ENCODE data around the gene ATP6V1B1.

ATP6V1B1 gene

DNA sequence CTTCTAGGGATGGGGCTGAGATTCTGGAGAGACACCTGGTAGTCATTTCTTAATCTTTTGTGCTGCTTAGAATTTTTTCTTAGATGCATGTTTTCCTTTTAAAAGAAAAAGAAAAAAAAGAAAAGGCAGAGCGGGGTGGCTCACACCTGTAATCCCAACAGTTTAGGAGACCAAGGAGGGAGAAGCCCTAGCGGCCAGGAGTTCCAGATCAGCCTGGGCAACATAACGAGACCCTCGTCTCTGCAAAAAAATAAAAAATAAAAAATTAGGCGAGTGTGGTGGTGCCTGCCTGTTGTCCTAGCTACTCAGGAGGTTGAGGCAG is 46.0 kb upstream of the ATP6V1B1 start:
- ATAC-seq: no peak
- TF ChIP-seq, protein P1, sequence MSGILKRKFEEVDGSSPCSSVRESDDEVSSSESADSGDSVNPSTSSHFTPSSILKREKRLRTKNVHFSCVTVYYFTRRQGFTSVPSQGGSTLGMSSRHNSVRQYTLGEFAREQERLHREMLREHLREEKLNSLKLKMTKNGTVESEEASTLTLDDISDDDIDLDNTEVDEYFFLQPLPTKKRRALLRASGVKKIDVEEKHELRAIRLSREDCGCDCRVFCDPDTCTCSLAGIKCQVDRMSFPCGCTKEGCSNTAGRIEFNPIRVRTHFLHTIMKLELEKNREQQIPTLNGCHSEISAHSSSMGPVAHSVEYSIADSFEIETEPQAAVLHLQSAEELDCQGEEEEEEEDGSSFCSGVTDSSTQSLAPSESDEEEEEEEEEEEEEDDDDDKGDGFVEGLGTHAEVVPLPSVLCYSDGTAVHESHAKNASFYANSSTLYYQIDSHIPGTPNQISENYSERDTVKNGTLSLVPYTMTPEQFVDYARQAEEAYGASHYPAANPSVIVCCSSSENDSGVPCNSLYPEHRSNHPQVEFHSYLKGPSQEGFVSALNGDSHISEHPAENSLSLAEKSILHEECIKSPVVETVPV (CRISPR knock-in tag; IDR thresholded peaks at IDR 0.05): no peak
- TF ChIP-seq ZNF70 (CRISPR knock-in tag; IDR thresholded peaks at IDR 0.05) (no peak), ISL1 (CRISPR knock-in tag; IDR thresholded peaks at IDR 0.05) (no peak), ESRRG (CRISPR knock-in tag; IDR thresholded peaks at IDR 0.05) (no peak), ZC3H10 (CRISPR knock-in tag; IDR thresholded peaks at IDR 0.05) (no peak), CSDC2 (CRISPR knock-in tag; IDR thresholded peaks at IDR 0.05) (no peak)
- TF ChIP-seq, protein P2, sequence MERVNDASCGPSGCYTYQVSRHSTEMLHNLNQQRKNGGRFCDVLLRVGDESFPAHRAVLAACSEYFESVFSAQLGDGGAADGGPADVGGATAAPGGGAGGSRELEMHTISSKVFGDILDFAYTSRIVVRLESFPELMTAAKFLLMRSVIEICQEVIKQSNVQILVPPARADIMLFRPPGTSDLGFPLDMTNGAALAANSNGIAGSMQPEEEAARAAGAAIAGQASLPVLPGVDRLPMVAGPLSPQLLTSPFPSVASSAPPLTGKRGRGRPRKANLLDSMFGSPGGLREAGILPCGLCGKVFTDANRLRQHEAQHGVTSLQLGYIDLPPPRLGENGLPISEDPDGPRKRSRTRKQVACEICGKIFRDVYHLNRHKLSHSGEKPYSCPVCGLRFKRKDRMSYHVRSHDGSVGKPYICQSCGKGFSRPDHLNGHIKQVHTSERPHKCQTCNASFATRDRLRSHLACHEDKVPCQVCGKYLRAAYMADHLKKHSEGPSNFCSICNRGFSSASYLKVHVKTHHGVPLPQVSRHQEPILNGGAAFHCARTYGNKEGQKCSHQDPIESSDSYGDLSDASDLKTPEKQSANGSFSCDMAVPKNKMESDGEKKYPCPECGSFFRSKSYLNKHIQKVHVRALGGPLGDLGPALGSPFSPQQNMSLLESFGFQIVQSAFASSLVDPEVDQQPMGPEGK (CRISPR knock-in tag; IDR thresholded peaks at IDR 0.05; ENCODE audit: borderline replicate concordance): no peak
- TF ChIP-seq, protein P3, sequence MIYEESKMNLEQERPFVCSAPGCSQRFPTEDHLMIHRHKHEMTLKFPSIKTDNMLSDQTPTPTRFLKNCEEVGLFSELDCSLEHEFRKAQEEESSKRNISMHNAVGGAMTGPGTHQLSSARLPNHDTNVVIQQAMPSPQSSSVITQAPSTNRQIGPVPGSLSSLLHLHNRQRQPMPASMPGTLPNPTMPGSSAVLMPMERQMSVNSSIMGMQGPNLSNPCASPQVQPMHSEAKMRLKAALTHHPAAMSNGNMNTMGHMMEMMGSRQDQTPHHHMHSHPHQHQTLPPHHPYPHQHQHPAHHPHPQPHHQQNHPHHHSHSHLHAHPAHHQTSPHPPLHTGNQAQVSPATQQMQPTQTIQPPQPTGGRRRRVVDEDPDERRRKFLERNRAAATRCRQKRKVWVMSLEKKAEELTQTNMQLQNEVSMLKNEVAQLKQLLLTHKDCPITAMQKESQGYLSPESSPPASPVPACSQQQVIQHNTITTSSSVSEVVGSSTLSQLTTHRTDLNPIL (CRISPR knock-in tag; IDR thresholded peaks at IDR 0.05; ENCODE audit: low read depth): no peak
- TF ChIP-seq, protein P4, sequence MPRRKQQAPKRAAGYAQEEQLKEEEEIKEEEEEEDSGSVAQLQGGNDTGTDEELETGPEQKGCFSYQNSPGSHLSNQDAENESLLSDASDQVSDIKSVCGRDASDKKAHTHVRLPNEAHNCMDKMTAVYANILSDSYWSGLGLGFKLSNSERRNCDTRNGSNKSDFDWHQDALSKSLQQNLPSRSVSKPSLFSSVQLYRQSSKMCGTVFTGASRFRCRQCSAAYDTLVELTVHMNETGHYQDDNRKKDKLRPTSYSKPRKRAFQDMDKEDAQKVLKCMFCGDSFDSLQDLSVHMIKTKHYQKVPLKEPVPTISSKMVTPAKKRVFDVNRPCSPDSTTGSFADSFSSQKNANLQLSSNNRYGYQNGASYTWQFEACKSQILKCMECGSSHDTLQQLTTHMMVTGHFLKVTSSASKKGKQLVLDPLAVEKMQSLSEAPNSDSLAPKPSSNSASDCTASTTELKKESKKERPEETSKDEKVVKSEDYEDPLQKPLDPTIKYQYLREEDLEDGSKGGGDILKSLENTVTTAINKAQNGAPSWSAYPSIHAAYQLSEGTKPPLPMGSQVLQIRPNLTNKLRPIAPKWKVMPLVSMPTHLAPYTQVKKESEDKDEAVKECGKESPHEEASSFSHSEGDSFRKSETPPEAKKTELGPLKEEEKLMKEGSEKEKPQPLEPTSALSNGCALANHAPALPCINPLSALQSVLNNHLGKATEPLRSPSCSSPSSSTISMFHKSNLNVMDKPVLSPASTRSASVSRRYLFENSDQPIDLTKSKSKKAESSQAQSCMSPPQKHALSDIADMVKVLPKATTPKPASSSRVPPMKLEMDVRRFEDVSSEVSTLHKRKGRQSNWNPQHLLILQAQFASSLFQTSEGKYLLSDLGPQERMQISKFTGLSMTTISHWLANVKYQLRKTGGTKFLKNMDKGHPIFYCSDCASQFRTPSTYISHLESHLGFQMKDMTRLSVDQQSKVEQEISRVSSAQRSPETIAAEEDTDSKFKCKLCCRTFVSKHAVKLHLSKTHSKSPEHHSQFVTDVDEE (CRISPR knock-in tag; IDR thresholded peaks at IDR 0.05): no peak
- TF ChIP-seq, protein P5, sequence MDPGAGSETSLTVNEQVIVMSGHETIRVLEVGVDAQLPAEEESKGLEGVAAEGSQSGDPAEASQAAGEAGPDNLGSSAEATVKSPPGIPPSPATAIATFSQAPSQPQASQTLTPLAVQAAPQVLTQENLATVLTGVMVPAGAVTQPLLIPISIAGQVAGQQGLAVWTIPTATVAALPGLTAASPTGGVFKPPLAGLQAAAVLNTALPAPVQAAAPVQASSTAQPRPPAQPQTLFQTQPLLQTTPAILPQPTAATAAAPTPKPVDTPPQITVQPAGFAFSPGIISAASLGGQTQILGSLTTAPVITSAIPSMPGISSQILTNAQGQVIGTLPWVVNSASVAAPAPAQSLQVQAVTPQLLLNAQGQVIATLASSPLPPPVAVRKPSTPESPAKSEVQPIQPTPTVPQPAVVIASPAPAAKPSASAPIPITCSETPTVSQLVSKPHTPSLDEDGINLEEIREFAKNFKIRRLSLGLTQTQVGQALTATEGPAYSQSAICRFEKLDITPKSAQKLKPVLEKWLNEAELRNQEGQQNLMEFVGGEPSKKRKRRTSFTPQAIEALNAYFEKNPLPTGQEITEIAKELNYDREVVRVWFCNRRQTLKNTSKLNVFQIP (CRISPR knock-in tag; IDR thresholded peaks at IDR 0.05; ENCODE audit: borderline replicate concordance, low read depth): no peak

DNA sequence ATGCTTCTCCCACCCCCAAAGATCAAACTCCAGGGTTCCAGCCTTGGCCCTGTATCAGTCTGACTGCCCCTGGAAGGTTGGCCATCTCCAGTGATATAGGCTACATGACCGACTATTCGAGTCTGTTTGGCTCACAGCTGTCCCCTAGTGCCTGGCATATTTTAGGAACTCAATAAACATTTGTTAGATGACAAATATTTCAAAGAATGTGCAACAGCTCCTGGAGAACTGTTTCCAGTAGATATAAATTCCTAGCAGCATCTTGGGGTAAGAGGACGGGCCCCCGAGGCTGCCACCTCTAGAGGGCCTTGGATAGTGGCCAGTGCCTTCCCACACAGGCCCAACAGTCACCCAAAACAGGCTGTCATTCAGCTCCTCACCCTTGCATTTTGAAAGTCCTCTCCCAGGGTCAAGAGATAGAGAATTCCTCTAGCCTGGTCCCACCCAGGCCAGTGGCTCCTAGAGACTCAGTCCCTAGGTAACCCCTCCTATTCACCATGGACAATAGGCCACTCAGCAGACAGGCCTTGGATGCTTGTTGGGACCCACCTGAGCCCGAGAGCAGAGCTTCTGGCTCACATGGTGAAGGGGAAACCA is 45.1 kb upstream of the ATP6V1B1 start:
- peak; percentile 26; the same call in 1 of the 3 replicates for ATAC-seq

More for the DNA sequence above, 45.1 kb upstream of the ATP6V1B1 start:
- TF ChIP-seq ZFP3 (CRISPR knock-in tag; IDR thresholded peaks at IDR 0.05) (no peak), TOX (CRISPR knock-in tag; IDR thresholded peaks at IDR 0.05; ENCODE audit: borderline replicate concordance) (no peak), BACH2 (CRISPR knock-in tag; IDR thresholded peaks at IDR 0.05; ENCODE audit: borderline replicate concordance) (no peak), OSR1 (CRISPR knock-in tag; IDR thresholded peaks at IDR 0.05) (no peak), ZNF8 (CRISPR knock-in tag; IDR thresholded peaks at IDR 0.05) (no peak), ISL1 (CRISPR knock-in tag; IDR thresholded peaks at IDR 0.05) (no peak), CSDC2 (CRISPR knock-in tag; IDR thresholded peaks at IDR 0.05) (no peak), SNAI2 (CRISPR knock-in tag; IDR thresholded peaks at IDR 0.05) (no peak), ZFP30 (CRISPR knock-in tag; IDR thresholded peaks at IDR 0.05) (no peak), GLIS3 (CRISPR knock-in tag; IDR thresholded peaks at IDR 0.05) (no peak), ESRRG (CRISPR knock-in tag; IDR thresholded peaks at IDR 0.05) (no peak), ZC3H10 (CRISPR knock-in tag; IDR thresholded peaks at IDR 0.05) (no peak), ZNF70 (CRISPR knock-in tag; IDR thresholded peaks at IDR 0.05) (no peak), ZNF565 (CRISPR knock-in tag; conservative IDR thresholded peaks at IDR 0.05; ENCODE audit: low read depth) (no peak)
- TF ChIP-seq, protein P1 (CRISPR knock-in tag; IDR thresholded peaks at IDR 0.05): no peak
- TF ChIP-seq, protein P2 (CRISPR knock-in tag; IDR thresholded peaks at IDR 0.05; ENCODE audit: borderline replicate concordance): no peak
- TF ChIP-seq, protein P3 (CRISPR knock-in tag; IDR thresholded peaks at IDR 0.05; ENCODE audit: low read depth): no peak
